Measurements from ENCODE around the gene PCGF5.
"Not testable (repeated sequence)": the region's sequence is repeated elsewhere in the genome, so short reads cannot be mapped to it uniquely, and the experiment has no call there.

Gene PCGF5

GRCh38 chr10:91317541-91317940, 97.1 kb downstream of the PCGF5 start:
- Histone ChIP-seq H3K9me3 (no peaks in the 10 kb centered on the region), H3K27me3 (no peaks in the 10 kb centered on the region), H3K36me3 (no peaks in the 10 kb centered on the region), H3K4me1 (no peaks in the 10 kb centered on the region), H3K4me3 (ENCODE audit: low read depth, low read length) (no peak overlapping the region)
- DNase-seq, result no peak
- TF ChIP-seq CTCF (IDR thresholded peaks at IDR 0.05; ENCODE audit: low read depth, low read length), result no peak

- Histone ChIP-seq H3K4me1 (no peaks in the 10 kb centered on the region), H3K27me3 (no peaks in the 10 kb centered on the region), H3K9me3 (no peaks in the 10 kb centered on the region), H3K36me3 (no peaks in the 10 kb centered on the region), H3K4me3 (ENCODE audit: low read depth, low read length) (no peak overlapping the region)
- no peak for DNase-seq
- TF ChIP-seq CTCF (IDR thresholded peaks at IDR 0.05; ENCODE audit: low read depth, low read length), result no peak
These were observed 98.9 kb downstream of the PCGF5 start for GRCh38 chr10:91319336-91319735.

GRCh38 chr10:91323293-91323905, 102.9 kb downstream of the PCGF5 start:
- H3K27me3 ChIP-seq; H3K36me3 ChIP-seq; H3K9me3 ChIP-seq; H3K4me1 ChIP-seq; H3K4me3 ChIP-seq (ENCODE audit: low read depth, low read length); DNase-seq: not testable (repeated sequence)

GRCh38 chr10:91328320-91328984, 108.0 kb downstream of the PCGF5 start:
- no peak for TF ChIP-seq CTCF (IDR thresholded peaks at IDR 0.05; ENCODE audit: low read depth, low read length)
- no peaks in the 10 kb centered on the region for H3K9me3 ChIP-seq

More at GRCh38 chr10:91328320-91328984, 108.0 kb downstream of the PCGF5 start:
- Histone ChIP-seq H3K4me1 (no peaks in the 10 kb centered on the region), H3K36me3 (no peaks in the 10 kb centered on the region), H3K4me3 (ENCODE audit: low read depth, low read length) (no peak overlapping the region), H3K27me3 (no peaks in the 10 kb centered on the region)
- no peak for DNase-seq
